Keratinocyte (primary cell): Measurements from ENCODE around the gene SPATA33.

ENCODE experiments used
- EZH2 ChIP-seq: IDR thresholded peaks from one replicate; pipeline ENCODE4 v1.6.1; 2012; ENCODE audit warnings: inconsistent platforms, mild to moderate bottlenecking, low read length, moderate library complexity
- TF ChIP-seq, protein P1 (sequence below), 3 experiments: IDR thresholded peaks in 1 of 3; conservative IDR thresholded peaks in 1 of 3; optimal IDR thresholded peaks in 1 of 3; 2 replicates in 2 of 3; 3 replicates in 1 of 3; pipeline versions ENCODE3 to v1.5.1; 2011; ENCODE audit warnings: low read length in 3 of 3, mild to moderate bottlenecking in 3 of 3, moderate library complexity in 2 of 3, control low read depth in 1 of 3, inconsistent platforms in 1 of 3; ENCODE audit not compliant: insufficient read depth in 2 of 3; ENCODE audit errors: extremely low read depth in 1 of 3

DNA sequence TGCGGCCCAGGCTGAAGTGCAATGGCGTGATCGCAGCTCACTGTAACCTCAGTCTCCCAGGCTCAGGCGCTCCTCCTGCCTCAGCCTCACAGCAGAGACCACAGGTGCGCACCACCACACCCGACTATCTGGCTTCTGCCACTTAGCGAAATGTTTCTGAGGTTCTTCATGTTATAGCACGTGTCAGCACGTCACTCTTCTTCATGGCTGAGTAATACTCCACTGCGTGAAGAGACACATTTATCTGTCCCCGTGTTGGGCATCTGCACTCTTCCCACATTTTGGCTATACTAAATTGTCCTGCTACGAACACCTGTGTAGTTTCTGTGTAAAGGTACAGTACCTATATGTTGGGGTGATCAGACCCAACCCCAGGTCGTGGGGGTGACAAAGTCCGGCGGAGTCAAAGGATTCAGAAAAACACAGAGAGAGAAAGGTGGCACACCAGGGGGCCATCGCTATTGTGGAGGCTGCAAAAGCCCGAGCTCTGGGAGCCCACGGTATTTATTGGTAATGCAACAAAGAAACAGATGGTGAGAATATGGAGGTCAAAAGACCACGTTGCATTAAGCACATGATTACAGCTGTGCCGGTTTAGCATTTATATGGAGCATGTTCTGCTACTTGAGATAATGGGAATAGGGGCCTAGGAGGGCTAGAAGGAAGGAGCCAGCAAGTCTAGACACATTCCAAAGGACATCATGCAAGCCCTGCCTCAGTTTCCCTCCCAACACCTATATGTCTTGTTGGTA lies 45.0 kb upstream of the SPATA33 start:
- TF ChIP-seq, protein P1, sequence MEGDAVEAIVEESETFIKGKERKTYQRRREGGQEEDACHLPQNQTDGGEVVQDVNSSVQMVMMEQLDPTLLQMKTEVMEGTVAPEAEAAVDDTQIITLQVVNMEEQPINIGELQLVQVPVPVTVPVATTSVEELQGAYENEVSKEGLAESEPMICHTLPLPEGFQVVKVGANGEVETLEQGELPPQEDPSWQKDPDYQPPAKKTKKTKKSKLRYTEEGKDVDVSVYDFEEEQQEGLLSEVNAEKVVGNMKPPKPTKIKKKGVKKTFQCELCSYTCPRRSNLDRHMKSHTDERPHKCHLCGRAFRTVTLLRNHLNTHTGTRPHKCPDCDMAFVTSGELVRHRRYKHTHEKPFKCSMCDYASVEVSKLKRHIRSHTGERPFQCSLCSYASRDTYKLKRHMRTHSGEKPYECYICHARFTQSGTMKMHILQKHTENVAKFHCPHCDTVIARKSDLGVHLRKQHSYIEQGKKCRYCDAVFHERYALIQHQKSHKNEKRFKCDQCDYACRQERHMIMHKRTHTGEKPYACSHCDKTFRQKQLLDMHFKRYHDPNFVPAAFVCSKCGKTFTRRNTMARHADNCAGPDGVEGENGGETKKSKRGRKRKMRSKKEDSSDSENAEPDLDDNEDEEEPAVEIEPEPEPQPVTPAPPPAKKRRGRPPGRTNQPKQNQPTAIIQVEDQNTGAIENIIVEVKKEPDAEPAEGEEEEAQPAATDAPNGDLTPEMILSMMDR (optimal IDR thresholded peaks at IDR 0.05 in 1 of 3, IDR thresholded peaks at IDR 0.05 in 1 of 3, conservative IDR thresholded peaks at IDR 0.05 in 1 of 3; ENCODE audit: extremely low read depth in 1 of 3, insufficient read depth in 2 of 3, low read length in 3 of 3), result no peak
- no peak for TF ChIP-seq EZH2
